Hepatocyte (in vitro differentiated cells): Measurements from ENCODE around the gene CACNG4. TPM values are rescaled to one million over a fixed set of nuclear protein-coding genes. Genes with fewer than 3 reads are reported as not detected.
"Not testable (repeated sequence)": the region's sequence is repeated elsewhere in the genome, so short reads cannot be mapped to it uniquely, and the experiment has no call there.

Experiments
- DNase-seq: peaks from one replicate; pipeline ENCODE4 v3.0.0-alpha.2; 2016; ENCODE audit warnings: low spot score
- H2AFZ ChIP-seq: fragments of 200-600 bp; sonication (generic); 2 replicates; pipeline ENCODE4 v1.6.0; 2016; ENCODE audit warnings: antibody characterized with exemption, mild to moderate bottlenecking
- H3K27ac ChIP-seq: fragments of 200-600 bp; sonication (generic); 2 replicates; pipeline ENCODE4 v1.5.1; 2016; ENCODE audit warnings: mild to moderate bottlenecking
- H3K27me3 ChIP-seq: fragments of 200-600 bp; sonication (generic); 2 replicates; pipeline ENCODE4 v1.6.1; 2016
- H3K36me3 ChIP-seq: fragments of 200-600 bp; sonication (generic); replicated peaks from 2 replicates; pipeline ENCODE4 v1.5.1; 2016; ENCODE audit warnings: low read depth; ENCODE audit not compliant: insufficient read depth
- H3K4me1 ChIP-seq: fragments of 200-600 bp; sonication (generic); 2 replicates; pipeline ENCODE4 v1.5.1; 2016; ENCODE audit warnings: mild to moderate bottlenecking, moderate library complexity; ENCODE audit not compliant: insufficient read depth
- H3K4me2 ChIP-seq: fragments of 200-600 bp; sonication (generic); 2 replicates; pipeline ENCODE4 v1.6.0; 2016
- H3K4me3 ChIP-seq: fragments of 200-600 bp; sonication (generic); 2 replicates; pipeline ENCODE4 v1.5.1; 2016; ENCODE audit warnings: mild to moderate bottlenecking
- H3K79me2 ChIP-seq: fragments of 200-600 bp; sonication (generic); 2 replicates; pipeline ENCODE4 v1.6.0; 2017; ENCODE audit warnings: mild to moderate bottlenecking
- H3K9me2 ChIP-seq: fragments of 200-600 bp; sonication (generic); replicated peaks from 2 replicates; pipeline ENCODE4 v1.6.0; 2017; ENCODE audit warnings: mild to moderate bottlenecking; ENCODE audit not compliant: insufficient read depth
- H3K9me3 ChIP-seq: fragments of 200-600 bp; sonication (generic); 2 replicates; pipeline ENCODE4 v1.5.1; 2016; ENCODE audit warnings: low read depth, mild to moderate bottlenecking
- H4K20me1 ChIP-seq: fragments of 200-600 bp; sonication (generic); 2 replicates; pipeline ENCODE4 v1.6.0; 2016; ENCODE audit warnings: mild to moderate bottlenecking; ENCODE audit not compliant: insufficient read depth, poor library complexity, severe bottlenecking
- CTCF ChIP-seq: fragments of 200-600 bp; sonication (generic); IDR thresholded peaks from 2 replicates; pipeline ENCODE4 v1.5.1; 2016; ENCODE audit warnings: antibody characterized with exemption, mild to moderate bottlenecking; ENCODE audit not compliant: poor library complexity
- EZH2 ChIP-seq: fragments of 200-600 bp; sonication (generic); IDR thresholded peaks from 2 replicates; pipeline ENCODE4 v1.6.1; 2016; ENCODE audit warnings: antibody characterized with exemption, mild to moderate bottlenecking, borderline replicate concordance
- EZH2phosphoT487 ChIP-seq: fragments of 200-600 bp; sonication (generic); IDR thresholded peaks from one replicate; pipeline ENCODE4 v1.6.1; 2018; ENCODE audit warnings: antibody characterized with exemption, mild to moderate bottlenecking, low read depth, moderate library complexity; ENCODE audit not compliant: unreplicated experiment, severe bottlenecking
- WGBS: methylation state at CpG from one replicate; pipeline ENCODE4 v1.1.6; 2016; ENCODE audit warnings: low lambda C conversion rate; ENCODE audit errors: missing lambda C conversion rate; 5-methylcytosine and 5-hydroxymethylcytosine counted together
- polyA plus RNA-seq: library from polyadenylated mRNA; unstranded; fragments of >200 nt; fragmentation: Nextera tagmentation; extraction: Ambion mirVana; gene quantifications from 2 replicates; pipeline ENCODE4 v1.2.1, GENCODE V29; 2016
- total RNA-seq: library from RNA; depleted of rRNA; stranded (reverse); fragments of >200 nt; gene quantifications from 2 replicates; pipeline ENCODE4 v1.2.3, GENCODE V29; 2014

CACNG4 gene
- total and polyA plus RNA-seq, 2 experiments from 2014 or later: 3.5 to 3.9 TPM

- H3K9me3 ChIP-seq: no peaks in the 10 kb centered on the region
- no peaks in the 10 kb centered on the region for H3K27me3 ChIP-seq
- no peak overlapping the region for H3K4me3 ChIP-seq
- H3K27ac ChIP-seq: no peak overlapping the region
- H3K4me2 ChIP-seq: no peak overlapping the region
- no peak for DNase-seq
- H3K79me2 ChIP-seq: no peaks in the 10 kb centered on the region
- WGBS: 86% methylated on average over 11 of the region's 11 CpGs
- H3K4me1 ChIP-seq: no peaks in the 10 kb centered on the region
- no peaks in the 10 kb centered on the region for H3K9me2 ChIP-seq
- no peak overlapping the region for H2AFZ ChIP-seq
- no peak for TF ChIP-seq CTCF
- no peak for TF ChIP-seq EZH2
- TF ChIP-seq EZH2phosphoT487: no peak
- H3K36me3 ChIP-seq: no peaks in the 10 kb centered on the region
- no peaks in the 10 kb centered on the region for H4K20me1 ChIP-seq
Measured at GRCh38 chr17:67035131-67036083, 70.9 kb downstream of the CACNG4 start.

GRCh38 chr17:67038861-67039365 is 74.4 kb downstream of the CACNG4 start:
- H3K4me1 ChIP-seq: no peaks in the 10 kb centered on the region
- H3K9me2 ChIP-seq: no peaks in the 10 kb centered on the region
- H3K79me2 ChIP-seq: no peaks in the 10 kb centered on the region
- H3K4me2 ChIP-seq: no peak overlapping the region
- H3K4me3 ChIP-seq: no peak overlapping the region
- no peak overlapping the region for H2AFZ ChIP-seq
- no peaks in the 10 kb centered on the region for H3K9me3 ChIP-seq
- H4K20me1 ChIP-seq: no peaks in the 10 kb centered on the region
- TF ChIP-seq CTCF (no peak), EZH2phosphoT487 (no peak), EZH2 (no peak)
- 22% methylated on average over 5 of the region's 5 CpGs for WGBS
- no peaks in the 10 kb centered on the region for H3K27me3 ChIP-seq
- H3K36me3 ChIP-seq: no peaks in the 10 kb centered on the region
- DNase-seq: no peak
- no peak overlapping the region for H3K27ac ChIP-seq

GRCh38 chr17:67040652-67041051 is 76.1 kb downstream of the CACNG4 start:
- Histone ChIP-seq H3K9me2 (no peaks in the 10 kb centered on the region), H3K4me2 (no peak overlapping the region), H2AFZ (no peak overlapping the region), H3K36me3 (no peaks in the 10 kb centered on the region), H3K79me2 (no peaks in the 10 kb centered on the region), H3K4me3 (no peak overlapping the region), H3K9me3 (no peaks in the 10 kb centered on the region), H3K27ac (no peak overlapping the region), H4K20me1 (no peaks in the 10 kb centered on the region), H3K27me3 (no peaks in the 10 kb centered on the region), H3K4me1 (no peaks in the 10 kb centered on the region)
- no peak for TF ChIP-seq CTCF
- no peak for TF ChIP-seq EZH2phosphoT487
- TF ChIP-seq EZH2: no peak
- WGBS: 90% methylated on average over 6 of the region's 6 CpGs
- DNase-seq: no peak

- H3K27ac ChIP-seq, DNase-seq, H3K4me3 ChIP-seq, H2AFZ ChIP-seq, H3K9me2 ChIP-seq, H3K36me3 ChIP-seq, H3K4me2 ChIP-seq, H3K4me1 ChIP-seq, H3K79me2 ChIP-seq, H3K9me3 ChIP-seq, H3K27me3 ChIP-seq, H4K20me1 ChIP-seq: not testable (repeated sequence)
- 96% methylated on average over 5 of the region's 5 CpGs for WGBS
Measured at GRCh38 chr17:67041119-67041518, 76.6 kb downstream of the CACNG4 start.
